WTC11 (cell line): ENCODE results near the gene XPO6. TPM values are rescaled to one million over a fixed set of nuclear protein-coding genes. Genes with fewer than 3 reads are reported as not detected.

Experiments
- ATAC-seq: fragments of 200-7000 bp; cut with Tn5 transposase; 2 replicates; pipeline ENCODE4 v1.10.0; 2021; ENCODE audit warnings: mild to moderate bottlenecking, moderate library complexity
- CTCF ChIA-PET: fragments of 300-600 bp; sonication (Branson Sonifier 250); formaldehyde crosslinking; loops from one replicate; lab custom pipeline; 2021; ENCODE audit warnings: antibody characterized with exemption; lab: Charles Lee
- POLR2A ChIA-PET: fragments of 350-600 bp; sonication (Branson Sonifier 250); formaldehyde crosslinking; loops from one replicate; lab custom pipeline; 2021; ENCODE audit warnings: antibody characterized with exemption; lab: Charles Lee
- DNase-seq: peaks from one replicate; pipeline ENCODE4 v3.0.0; 2021; ENCODE audit warnings: low spot score
- H3K27ac Mint-ChIP-seq: 2 replicates; pipeline ENCODE4 v1.8.0; 2021; ENCODE audit warnings: mixed read lengths
- H3K27me3 Mint-ChIP-seq: 2 replicates; pipeline ENCODE4 v1.8.0; 2021; ENCODE audit warnings: low read depth, mild to moderate bottlenecking, moderate library complexity, mixed read lengths
- H3K36me3 Mint-ChIP-seq: 2 replicates; pipeline ENCODE4 v1.8.0; 2021; ENCODE audit warnings: mixed read lengths
- H3K4me1 Mint-ChIP-seq: 2 replicates; pipeline ENCODE4 v1.8.0; 2022; ENCODE audit warnings: mixed read lengths
- H3K4me3 Mint-ChIP-seq: 2 replicates; pipeline ENCODE4 v1.8.0; 2021; ENCODE audit warnings: mild to moderate bottlenecking, moderate library complexity, mixed read lengths
- H3K9me3 Mint-ChIP-seq: 2 replicates; pipeline ENCODE4 v1.8.0; 2021; ENCODE audit warnings: mixed read lengths
- CBFB ChIP-seq: sonication (generic); formaldehyde crosslinking; IDR thresholded peaks from 2 replicates; pipeline ENCODE4 v1.8.1; 2022; ENCODE audit warnings: mild to moderate bottlenecking, low read depth, missing genetic modification reagents
- CREB1 ChIP-seq: sonication (generic); formaldehyde crosslinking; IDR thresholded peaks from 2 replicates; pipeline ENCODE4 v1.8.0; 2023; ENCODE audit warnings: mild to moderate bottlenecking, missing genetic modification reagents
- ELF4 ChIP-seq: sonication (generic); formaldehyde crosslinking; IDR thresholded peaks from 2 replicates; pipeline ENCODE4 v1.8.1; 2022; ENCODE audit warnings: low read depth, mild to moderate bottlenecking, moderate library complexity, missing genetic modification reagents
- FOXK1 ChIP-seq: sonication (generic); formaldehyde crosslinking; IDR thresholded peaks from 2 replicates; pipeline ENCODE4 v1.8.0; 2022; ENCODE audit warnings: mild to moderate bottlenecking, moderate library complexity, missing genetic modification reagents
- GRHL2 ChIP-seq: fragments of 250-450 bp; sonication (Bioruptor Pico); IDR thresholded peaks from 2 replicates; pipeline ENCODE4 v1.8.0; 2022; ENCODE audit warnings: mild to moderate bottlenecking, moderate library complexity; ENCODE audit not compliant: insufficient replicate concordance, severe bottlenecking
- HMGA2 ChIP-seq: fragments of 250-450 bp; sonication (Bioruptor Pico); IDR thresholded peaks from 2 replicates; pipeline ENCODE4 v1.4.0; 2021; ENCODE audit warnings: mild to moderate bottlenecking, moderate library complexity
- MYBL2 ChIP-seq: sonication (generic); formaldehyde crosslinking; IDR thresholded peaks from 2 replicates; pipeline ENCODE4 v1.8.1; 2023; ENCODE audit warnings: mild to moderate bottlenecking, moderate library complexity, missing genetic modification reagents
- NR3C1 ChIP-seq: sonication (generic); formaldehyde crosslinking; conservative IDR thresholded peaks from 2 replicates; pipeline ENCODE4 v1.8.1; 2023; ENCODE audit warnings: low read depth, mild to moderate bottlenecking, missing genetic modification reagents
- SMAD4 ChIP-seq: sonication (generic); formaldehyde crosslinking; IDR thresholded peaks from 2 replicates; pipeline ENCODE4 v1.8.0; 2022; ENCODE audit warnings: mild to moderate bottlenecking, missing genetic modification reagents
- SOX15 ChIP-seq: fragments of 250-450 bp; sonication (Bioruptor Pico); IDR thresholded peaks from 2 replicates; pipeline ENCODE4 v1.9.0; 2021; ENCODE audit warnings: mild to moderate bottlenecking
- TCF7 ChIP-seq: sonication (generic); formaldehyde crosslinking; IDR thresholded peaks from 2 replicates; pipeline ENCODE4 v1.8.0; 2022; ENCODE audit warnings: mild to moderate bottlenecking, low read depth, missing genetic modification reagents, moderate library complexity
- total RNA-seq: library from RNA; stranded (reverse); gene quantifications from 3 replicates; pipeline ENCODE4 v1.2.3, GENCODE V29; 2021
- TF ChIP-seq, protein P1 (sequence below): fragments of 250-450 bp; sonication (Bioruptor Pico); IDR thresholded peaks from 2 replicates; pipeline ENCODE4 v1.9.0; 2021; ENCODE audit warnings: mild to moderate bottlenecking
- TF ChIP-seq, protein P2 (sequence below): sonication (generic); formaldehyde crosslinking; IDR thresholded peaks from 2 replicates; pipeline ENCODE4 v1.8.0; 2023; ENCODE audit warnings: missing genetic modification reagents, mild to moderate bottlenecking, borderline replicate concordance
- TF ChIP-seq, protein P3 (sequence below): sonication (generic); formaldehyde crosslinking; conservative IDR thresholded peaks from 2 replicates; pipeline ENCODE4 v1.8.1; 2022; ENCODE audit warnings: mild to moderate bottlenecking, missing genetic modification reagents
- TF ChIP-seq, protein P4 (sequence below): sonication (generic); formaldehyde crosslinking; IDR thresholded peaks from 2 replicates; pipeline ENCODE4 v1.8.0; 2022; ENCODE audit warnings: mild to moderate bottlenecking, missing genetic modification reagents
- TF ChIP-seq, protein P5 (sequence below): sonication (generic); formaldehyde crosslinking; IDR thresholded peaks from 2 replicates; pipeline ENCODE4 v1.8.0; 2023; ENCODE audit warnings: missing genetic modification reagents
- TF ChIP-seq, protein P6 (sequence below): sonication (generic); formaldehyde crosslinking; IDR thresholded peaks from 2 replicates; pipeline ENCODE4 v1.8.1; 2023; ENCODE audit warnings: mild to moderate bottlenecking, missing genetic modification reagents, moderate library complexity
- TF ChIP-seq, protein P7 (sequence below): fragments of 250-450 bp; sonication (Bioruptor Pico); IDR thresholded peaks from 2 replicates; pipeline ENCODE4 v1.9.0; 2021; ENCODE audit warnings: moderate library complexity, mild to moderate bottlenecking, inconsistent platforms, borderline replicate concordance
- TF ChIP-seq, protein P8 (sequence below): sonication (generic); formaldehyde crosslinking; IDR thresholded peaks from 2 replicates; pipeline ENCODE4 v1.8.1; 2022; ENCODE audit warnings: mild to moderate bottlenecking, moderate library complexity, missing genetic modification reagents

XPO6 gene
- total RNA-seq, 1 experiment from 2014 or later: 160 TPM

DNA sequence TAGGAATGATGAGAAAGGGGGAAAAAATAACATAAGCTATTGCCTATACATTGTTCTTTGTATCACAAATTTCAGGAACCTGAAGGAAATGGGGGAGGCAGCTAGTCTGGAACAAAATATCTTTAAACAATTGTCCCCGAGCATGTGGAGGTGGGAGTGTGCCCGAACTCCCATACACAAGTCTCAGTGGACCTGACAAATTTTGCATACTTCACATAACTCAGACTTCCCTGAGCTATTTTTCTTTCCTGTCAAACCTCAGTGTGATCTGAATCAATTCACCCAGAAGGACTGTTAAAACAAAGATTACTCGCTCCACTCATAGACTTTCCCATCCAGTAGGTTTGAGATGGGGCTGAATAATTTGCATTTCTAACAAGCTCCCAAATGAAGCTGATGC lies 1.6 kb upstream of the XPO6 start (continued):
- TF ChIP-seq, protein P1, sequence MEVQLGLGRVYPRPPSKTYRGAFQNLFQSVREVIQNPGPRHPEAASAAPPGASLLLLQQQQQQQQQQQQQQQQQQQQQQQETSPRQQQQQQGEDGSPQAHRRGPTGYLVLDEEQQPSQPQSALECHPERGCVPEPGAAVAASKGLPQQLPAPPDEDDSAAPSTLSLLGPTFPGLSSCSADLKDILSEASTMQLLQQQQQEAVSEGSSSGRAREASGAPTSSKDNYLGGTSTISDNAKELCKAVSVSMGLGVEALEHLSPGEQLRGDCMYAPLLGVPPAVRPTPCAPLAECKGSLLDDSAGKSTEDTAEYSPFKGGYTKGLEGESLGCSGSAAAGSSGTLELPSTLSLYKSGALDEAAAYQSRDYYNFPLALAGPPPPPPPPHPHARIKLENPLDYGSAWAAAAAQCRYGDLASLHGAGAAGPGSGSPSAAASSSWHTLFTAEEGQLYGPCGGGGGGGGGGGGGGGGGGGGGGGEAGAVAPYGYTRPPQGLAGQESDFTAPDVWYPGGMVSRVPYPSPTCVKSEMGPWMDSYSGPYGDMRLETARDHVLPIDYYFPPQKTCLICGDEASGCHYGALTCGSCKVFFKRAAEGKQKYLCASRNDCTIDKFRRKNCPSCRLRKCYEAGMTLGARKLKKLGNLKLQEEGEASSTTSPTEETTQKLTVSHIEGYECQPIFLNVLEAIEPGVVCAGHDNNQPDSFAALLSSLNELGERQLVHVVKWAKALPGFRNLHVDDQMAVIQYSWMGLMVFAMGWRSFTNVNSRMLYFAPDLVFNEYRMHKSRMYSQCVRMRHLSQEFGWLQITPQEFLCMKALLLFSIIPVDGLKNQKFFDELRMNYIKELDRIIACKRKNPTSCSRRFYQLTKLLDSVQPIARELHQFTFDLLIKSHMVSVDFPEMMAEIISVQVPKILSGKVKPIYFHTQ (CRISPR knock-in tag): no peak
- TF ChIP-seq, protein P2, sequence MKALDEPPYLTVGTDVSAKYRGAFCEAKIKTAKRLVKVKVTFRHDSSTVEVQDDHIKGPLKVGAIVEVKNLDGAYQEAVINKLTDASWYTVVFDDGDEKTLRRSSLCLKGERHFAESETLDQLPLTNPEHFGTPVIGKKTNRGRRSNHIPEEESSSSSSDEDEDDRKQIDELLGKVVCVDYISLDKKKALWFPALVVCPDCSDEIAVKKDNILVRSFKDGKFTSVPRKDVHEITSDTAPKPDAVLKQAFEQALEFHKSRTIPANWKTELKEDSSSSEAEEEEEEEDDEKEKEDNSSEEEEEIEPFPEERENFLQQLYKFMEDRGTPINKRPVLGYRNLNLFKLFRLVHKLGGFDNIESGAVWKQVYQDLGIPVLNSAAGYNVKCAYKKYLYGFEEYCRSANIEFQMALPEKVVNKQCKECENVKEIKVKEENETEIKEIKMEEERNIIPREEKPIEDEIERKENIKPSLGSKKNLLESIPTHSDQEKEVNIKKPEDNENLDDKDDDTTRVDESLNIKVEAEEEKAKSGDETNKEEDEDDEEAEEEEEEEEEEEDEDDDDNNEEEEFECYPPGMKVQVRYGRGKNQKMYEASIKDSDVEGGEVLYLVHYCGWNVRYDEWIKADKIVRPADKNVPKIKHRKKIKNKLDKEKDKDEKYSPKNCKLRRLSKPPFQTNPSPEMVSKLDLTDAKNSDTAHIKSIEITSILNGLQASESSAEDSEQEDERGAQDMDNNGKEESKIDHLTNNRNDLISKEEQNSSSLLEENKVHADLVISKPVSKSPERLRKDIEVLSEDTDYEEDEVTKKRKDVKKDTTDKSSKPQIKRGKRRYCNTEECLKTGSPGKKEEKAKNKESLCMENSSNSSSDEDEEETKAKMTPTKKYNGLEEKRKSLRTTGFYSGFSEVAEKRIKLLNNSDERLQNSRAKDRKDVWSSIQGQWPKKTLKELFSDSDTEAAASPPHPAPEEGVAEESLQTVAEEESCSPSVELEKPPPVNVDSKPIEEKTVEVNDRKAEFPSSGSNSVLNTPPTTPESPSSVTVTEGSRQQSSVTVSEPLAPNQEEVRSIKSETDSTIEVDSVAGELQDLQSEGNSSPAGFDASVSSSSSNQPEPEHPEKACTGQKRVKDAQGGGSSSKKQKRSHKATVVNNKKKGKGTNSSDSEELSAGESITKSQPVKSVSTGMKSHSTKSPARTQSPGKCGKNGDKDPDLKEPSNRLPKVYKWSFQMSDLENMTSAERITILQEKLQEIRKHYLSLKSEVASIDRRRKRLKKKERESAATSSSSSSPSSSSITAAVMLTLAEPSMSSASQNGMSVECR (CRISPR knock-in tag): no peak
- no peak for TF ChIP-seq CBFB (CRISPR knock-in tag)
- no peak for TF ChIP-seq ELF4 (CRISPR knock-in tag)
- TF ChIP-seq, protein P3, sequence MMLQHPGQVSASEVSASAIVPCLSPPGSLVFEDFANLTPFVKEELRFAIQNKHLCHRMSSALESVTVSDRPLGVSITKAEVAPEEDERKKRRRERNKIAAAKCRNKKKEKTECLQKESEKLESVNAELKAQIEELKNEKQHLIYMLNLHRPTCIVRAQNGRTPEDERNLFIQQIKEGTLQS: no peak
- TF ChIP-seq, protein P4, sequence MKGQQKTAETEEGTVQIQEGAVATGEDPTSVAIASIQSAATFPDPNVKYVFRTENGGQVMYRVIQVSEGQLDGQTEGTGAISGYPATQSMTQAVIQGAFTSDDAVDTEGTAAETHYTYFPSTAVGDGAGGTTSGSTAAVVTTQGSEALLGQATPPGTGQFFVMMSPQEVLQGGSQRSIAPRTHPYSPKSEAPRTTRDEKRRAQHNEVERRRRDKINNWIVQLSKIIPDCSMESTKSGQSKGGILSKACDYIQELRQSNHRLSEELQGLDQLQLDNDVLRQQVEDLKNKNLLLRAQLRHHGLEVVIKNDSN: no peak
- TF ChIP-seq TCF7: no peak
- no peak for TF ChIP-seq SMAD4 (CRISPR knock-in tag)
- no peak for TF ChIP-seq HMGA2
- TF ChIP-seq, protein P5, sequence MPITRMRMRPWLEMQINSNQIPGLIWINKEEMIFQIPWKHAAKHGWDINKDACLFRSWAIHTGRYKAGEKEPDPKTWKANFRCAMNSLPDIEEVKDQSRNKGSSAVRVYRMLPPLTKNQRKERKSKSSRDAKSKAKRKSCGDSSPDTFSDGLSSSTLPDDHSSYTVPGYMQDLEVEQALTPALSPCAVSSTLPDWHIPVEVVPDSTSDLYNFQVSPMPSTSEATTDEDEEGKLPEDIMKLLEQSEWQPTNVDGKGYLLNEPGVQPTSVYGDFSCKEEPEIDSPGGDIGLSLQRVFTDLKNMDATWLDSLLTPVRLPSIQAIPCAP (CRISPR knock-in tag): no peak
- TF ChIP-seq NR3C1: no peak
- TF ChIP-seq, all 79 proteins: peak for 0

DNA sequence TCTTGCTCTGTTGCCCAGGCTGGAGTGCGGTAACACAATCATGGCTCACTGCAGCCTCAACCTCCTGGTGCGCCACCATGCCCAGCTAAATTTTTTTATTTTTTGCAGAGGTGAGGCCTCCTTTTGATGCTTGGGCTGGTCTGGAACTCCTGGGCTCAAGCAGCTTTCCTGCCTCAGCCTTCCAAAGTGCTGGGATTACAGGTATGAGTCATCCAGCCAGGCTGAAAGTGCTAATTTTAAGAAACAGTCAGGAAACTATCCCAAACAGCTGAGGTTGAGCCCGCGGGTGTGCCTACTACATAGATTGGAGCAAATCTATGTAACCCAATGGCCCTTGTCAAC lies 738 bp upstream of the XPO6 start:
- ChIA-PET POLR2A (no interaction called here), CTCF (interaction anchor here (1.2 to 2.4 kb wide), 3 partner anchors 10 to 75 kb away, joined by 3 to 12 read pairs (median 3); no protein-coding TSS in a partner anchor)
- Mint-ChIP-seq H3K4me3 (peak overlapping the region; percentile 89), H3K36me3 (peaks cover 11% of the 10 kb centered on the region), H3K4me1 (peaks cover 20% of the 10 kb centered on the region), H3K9me3 (no peaks in the 10 kb centered on the region), H3K27ac (no peak overlapping the region), H3K27me3 (no peaks in the 10 kb centered on the region)
- DNase-seq: no peak
- TF ChIP-seq, protein P3: no peak
- no peak for ATAC-seq

DNA sequence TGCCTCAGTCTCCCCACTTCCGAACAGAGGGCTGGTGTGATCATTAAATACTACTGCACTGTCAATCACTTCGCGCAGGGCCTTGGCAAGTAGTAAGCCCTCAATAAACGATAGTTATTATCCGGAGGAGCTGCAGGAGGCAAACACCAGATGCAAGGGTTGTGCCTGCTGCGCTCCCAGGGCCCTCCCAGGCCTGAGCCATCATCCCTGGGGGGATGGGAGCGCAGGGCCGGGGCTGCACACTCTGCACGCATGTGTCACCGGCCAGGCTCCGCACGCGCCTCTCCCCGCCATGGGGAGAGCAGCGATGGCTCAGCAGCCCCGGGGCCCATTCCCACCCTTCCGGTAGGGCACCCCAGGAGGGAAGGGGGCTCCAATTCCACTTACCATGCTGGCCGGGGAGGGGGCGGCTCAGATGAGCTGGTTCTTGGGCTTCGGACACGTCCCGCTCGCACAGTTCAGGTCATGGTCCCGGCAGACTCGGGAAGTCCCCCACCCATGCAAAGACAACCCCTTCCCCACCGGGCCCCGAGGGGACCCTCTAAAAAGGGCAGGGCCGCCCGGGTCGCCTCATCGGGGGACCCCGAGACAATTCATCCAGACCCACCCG lies 681 bp downstream of the XPO6 start:
- ChIA-PET POLR2A (interaction anchor here (0.6 to 0.9 kb wide), 3 partner anchors 9 to 665 kb away, joined by 3 to 4 read pairs (median 3); no protein-coding TSS in a partner anchor), CTCF (interaction anchor here (2.4 kb wide), 1 partner anchor 9 kb away, joined by 12 read pairs; no protein-coding TSS in a partner anchor)
- Mint-ChIP-seq H3K4me1 (peaks cover 20% of the 10 kb centered on the region), H3K4me3 (peak overlapping the region; percentile 82), H3K36me3 (peaks cover 21% of the 10 kb centered on the region), H3K27ac (no peak overlapping the region), H3K9me3 (no peaks in the 10 kb centered on the region), H3K27me3 (no peaks in the 10 kb centered on the region)
- ATAC-seq (peak; percentile 40), DNase-seq (peak; percentile 41)
- TF ChIP-seq MYBL2 (CRISPR knock-in tag): no peak
- TF ChIP-seq FOXK1 (CRISPR knock-in tag): 0 out of 2 replicates have a peak, but pooled peaks have one; percentile 19
- TF ChIP-seq, protein P5 (CRISPR knock-in tag): peak; percentile 42; the same call in 1 of the 2 replicates
- TF ChIP-seq, protein P6, sequence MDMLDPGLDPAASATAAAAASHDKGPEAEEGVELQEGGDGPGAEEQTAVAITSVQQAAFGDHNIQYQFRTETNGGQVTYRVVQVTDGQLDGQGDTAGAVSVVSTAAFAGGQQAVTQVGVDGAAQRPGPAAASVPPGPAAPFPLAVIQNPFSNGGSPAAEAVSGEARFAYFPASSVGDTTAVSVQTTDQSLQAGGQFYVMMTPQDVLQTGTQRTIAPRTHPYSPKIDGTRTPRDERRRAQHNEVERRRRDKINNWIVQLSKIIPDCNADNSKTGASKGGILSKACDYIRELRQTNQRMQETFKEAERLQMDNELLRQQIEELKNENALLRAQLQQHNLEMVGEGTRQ (CRISPR knock-in tag): no peak
- TF ChIP-seq, protein P7, sequence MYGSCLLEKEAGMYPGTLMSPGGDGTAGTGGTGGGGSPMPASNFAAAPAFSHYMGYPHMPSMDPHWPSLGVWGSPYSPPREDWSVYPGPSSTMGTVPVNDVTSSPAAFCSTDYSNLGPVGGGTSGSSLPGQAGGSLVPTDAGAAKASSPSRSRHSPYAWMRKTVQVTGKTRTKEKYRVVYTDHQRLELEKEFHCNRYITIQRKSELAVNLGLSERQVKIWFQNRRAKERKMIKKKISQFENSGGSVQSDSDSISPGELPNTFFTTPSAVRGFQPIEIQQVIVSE: no peak
- TF ChIP-seq CREB1 (CRISPR knock-in tag): no peak
- TF ChIP-seq GRHL2 (CRISPR knock-in tag): no peak
- no peak for TF ChIP-seq SOX15 (CRISPR knock-in tag)
- TF ChIP-seq, protein P8, sequence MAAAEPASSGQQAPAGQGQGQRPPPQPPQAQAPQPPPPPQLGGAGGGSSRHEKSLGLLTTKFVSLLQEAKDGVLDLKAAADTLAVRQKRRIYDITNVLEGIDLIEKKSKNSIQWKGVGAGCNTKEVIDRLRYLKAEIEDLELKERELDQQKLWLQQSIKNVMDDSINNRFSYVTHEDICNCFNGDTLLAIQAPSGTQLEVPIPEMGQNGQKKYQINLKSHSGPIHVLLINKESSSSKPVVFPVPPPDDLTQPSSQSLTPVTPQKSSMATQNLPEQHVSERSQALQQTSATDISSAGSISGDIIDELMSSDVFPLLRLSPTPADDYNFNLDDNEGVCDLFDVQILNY (CRISPR knock-in tag): 0 out of 2 replicates have a peak, but pooled peaks have one; percentile 29
